Measurements from ENCODE around the gene LRRC45. TPM values are rescaled to one million over a fixed set of nuclear protein-coding genes. Genes with fewer than 3 reads are reported as not detected.
A peak's percentile ranks its signal among the peaks of the same experiment; 100 is the strongest.

LRRC45 gene
- total RNA-seq, 1 experiment from 2014 or later, result 40.1 TPM

DNA sequence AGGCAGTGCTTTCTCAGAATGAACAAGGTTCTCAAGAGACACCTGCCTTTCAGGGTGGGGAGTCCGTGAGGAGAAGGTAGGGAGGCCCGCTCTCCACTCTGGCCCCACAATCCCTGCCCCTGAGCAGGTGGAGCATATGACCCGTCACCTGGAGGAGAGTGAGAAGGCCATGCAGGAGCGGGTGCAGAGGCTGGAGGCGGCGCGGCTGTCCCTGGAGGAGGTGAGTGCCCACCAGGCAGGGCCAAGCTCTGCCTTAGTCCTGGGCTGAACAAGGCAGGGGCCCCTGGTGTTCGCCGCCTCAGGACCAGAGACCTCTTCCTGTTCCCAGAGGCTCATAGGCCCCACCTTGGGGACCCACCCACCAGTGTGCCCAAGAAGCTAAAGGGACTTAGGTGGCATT lies 5.9 kb downstream of the LRRC45 start:
- ChIA-PET CTCF (interaction anchor here (1.2 to 3.0 kb wide), 2 partner anchors 8 to 9 kb away, joined by 5 to 39 read pairs; partner anchors contain the start of genes CENPX, DCXR and LRRC45), POLR2A (interaction anchor here (1.8 kb wide), 1 partner anchor 9 kb away, joined by 4 read pairs; the partner anchor contains the start of gene DCXR), RAD21 (ENCODE audit: low non-redundant PET in 1 of 2, low total read pairs in 2 of 2, uncharacterized antibody in 2 of 2, unreplicated experiment in 2 of 2) (interaction anchor here in 1 of 2 experiments (0.6 to 0.9 kb wide), 2 partner anchors 69 to 322 kb away, joined by 3 read pairs; no protein-coding TSS in a partner anchor)
- BruUV-seq (replicated peaks), result no TSS peak
- Histone ChIP-seq H3K27ac (ENCODE audit: low read depth, low read length) (peak overlapping the region; percentile 7; the same call in 1 of the 2 replicates), H2AFZ (ENCODE audit: low read depth, low read length, poor library complexity, severe bottlenecking) (no peak overlapping the region), H3K4me2 (ENCODE audit: low read length) (no peak overlapping the region), H3K9me3 (ENCODE audit: control insufficient read depth in 1 of 2, insufficient read depth in 1 of 2, low read depth in 1 of 2, low read length in 2 of 2) (no peaks in the 10 kb centered on the region), H3K79me2 (ENCODE audit: insufficient read depth, low read length) (peaks cover 15% of the 10 kb centered on the region; the same call in 1 of the 2 replicates), H3K4me3 (replicated peaks in 1 of 2; ENCODE audit: low read depth in 1 of 2, low read length in 2 of 2) (no peak overlapping the region), H3K4me1 (ENCODE audit: control insufficient read depth in 1 of 2, insufficient read depth in 2 of 2, low read length in 2 of 2) (peaks cover 14 to 39% of the 10 kb centered on the region in 2 experiments; a peak in 3 of 4 replicates), H3K27me3 (ENCODE audit: insufficient read depth, low read length) (no peaks in the 10 kb centered on the region), H4K20me1 (ENCODE audit: insufficient read depth) (no peaks in the 10 kb centered on the region), H3K9me2 (ENCODE audit: insufficient read depth) (no peaks in the 10 kb centered on the region), H3K36me3 (ENCODE audit: control insufficient read depth in 1 of 2, insufficient read depth in 2 of 2, low read length in 2 of 2) (no peaks in the 10 kb centered on the region; a peak in 1 of 4 replicates), H3K9ac (ENCODE audit: low read length) (no peak overlapping the region)
- ATAC-seq (no peak), DNase-seq (ENCODE audit: low read depth, low spot score) (no peak)
- TF ChIP-seq EZH2phosphoT487 (IDR thresholded peaks at IDR 0.05; ENCODE audit: borderline replicate concordance), result no peak
- TF ChIP-seq, protein P1, sequence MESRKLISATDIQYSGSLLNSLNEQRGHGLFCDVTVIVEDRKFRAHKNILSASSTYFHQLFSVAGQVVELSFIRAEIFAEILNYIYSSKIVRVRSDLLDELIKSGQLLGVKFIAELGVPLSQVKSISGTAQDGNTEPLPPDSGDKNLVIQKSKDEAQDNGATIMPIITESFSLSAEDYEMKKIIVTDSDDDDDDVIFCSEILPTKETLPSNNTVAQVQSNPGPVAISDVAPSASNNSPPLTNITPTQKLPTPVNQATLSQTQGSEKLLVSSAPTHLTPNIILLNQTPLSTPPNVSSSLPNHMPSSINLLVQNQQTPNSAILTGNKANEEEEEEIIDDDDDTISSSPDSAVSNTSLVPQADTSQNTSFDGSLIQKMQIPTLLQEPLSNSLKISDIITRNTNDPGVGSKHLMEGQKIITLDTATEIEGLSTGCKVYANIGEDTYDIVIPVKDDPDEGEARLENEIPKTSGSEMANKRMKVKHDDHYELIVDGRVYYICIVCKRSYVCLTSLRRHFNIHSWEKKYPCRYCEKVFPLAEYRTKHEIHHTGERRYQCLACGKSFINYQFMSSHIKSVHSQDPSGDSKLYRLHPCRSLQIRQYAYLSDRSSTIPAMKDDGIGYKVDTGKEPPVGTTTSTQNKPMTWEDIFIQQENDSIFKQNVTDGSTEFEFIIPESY (IDR thresholded peaks at IDR 0.05; ENCODE audit: extremely low read depth, insufficient replicate concordance, low read length), result no peak
- no peak for TF ChIP-seq ZNF274 (IDR thresholded peaks at IDR 0.05; ENCODE audit: low read depth, low read length)
- no peak for TF ChIP-seq POLR2A (IDR thresholded peaks at IDR 0.05; ENCODE audit: borderline replicate concordance, extremely low read depth, insufficient read depth, insufficient read length)
- TF ChIP-seq RAD21 (IDR thresholded peaks at IDR 0.05; ENCODE audit: low read depth), result no peak
- no peak for TF ChIP-seq SIN3A (IDR thresholded peaks at IDR 0.05; ENCODE audit: low read depth)
- TF ChIP-seq ZFX (IDR thresholded peaks at IDR 0.05), result no peak
- no peak for TF ChIP-seq ATF3 (IDR thresholded peaks at IDR 0.05)
- TF ChIP-seq, protein P2, sequence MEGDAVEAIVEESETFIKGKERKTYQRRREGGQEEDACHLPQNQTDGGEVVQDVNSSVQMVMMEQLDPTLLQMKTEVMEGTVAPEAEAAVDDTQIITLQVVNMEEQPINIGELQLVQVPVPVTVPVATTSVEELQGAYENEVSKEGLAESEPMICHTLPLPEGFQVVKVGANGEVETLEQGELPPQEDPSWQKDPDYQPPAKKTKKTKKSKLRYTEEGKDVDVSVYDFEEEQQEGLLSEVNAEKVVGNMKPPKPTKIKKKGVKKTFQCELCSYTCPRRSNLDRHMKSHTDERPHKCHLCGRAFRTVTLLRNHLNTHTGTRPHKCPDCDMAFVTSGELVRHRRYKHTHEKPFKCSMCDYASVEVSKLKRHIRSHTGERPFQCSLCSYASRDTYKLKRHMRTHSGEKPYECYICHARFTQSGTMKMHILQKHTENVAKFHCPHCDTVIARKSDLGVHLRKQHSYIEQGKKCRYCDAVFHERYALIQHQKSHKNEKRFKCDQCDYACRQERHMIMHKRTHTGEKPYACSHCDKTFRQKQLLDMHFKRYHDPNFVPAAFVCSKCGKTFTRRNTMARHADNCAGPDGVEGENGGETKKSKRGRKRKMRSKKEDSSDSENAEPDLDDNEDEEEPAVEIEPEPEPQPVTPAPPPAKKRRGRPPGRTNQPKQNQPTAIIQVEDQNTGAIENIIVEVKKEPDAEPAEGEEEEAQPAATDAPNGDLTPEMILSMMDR (IDR thresholded peaks at IDR 0.05 in 2 of 3, conservative IDR thresholded peaks at IDR 0.05 in 1 of 3; ENCODE audit: borderline replicate concordance in 1 of 3, insufficient read depth in 1 of 3, low read depth in 2 of 3, low read length in 2 of 3), result no peak
- TF ChIP-seq EZH2 (IDR thresholded peaks at IDR 0.05), result no peak
- intact Hi-C loops (cut with micrococcal nuclease), result no loop called here
